Hematopoietic multipotent progenitor cell treated with erythropoietin and hydrocortisone succinate and interleukin-3 and kit ligand, for 6 days (in vitro differentiated cells): Measurements from ENCODE around the gene TRIM71.
"Not testable (repeated sequence)": the region's sequence is repeated elsewhere in the genome, so short reads cannot be mapped to it uniquely, and the experiment has no call there.

ENCODE experiments used
- DNase-seq: peaks from one replicate; pipeline ENCODE4 v3.0.0-alpha.2; 2015

Gene TRIM71

GRCh38 chr3:32892625-32893598 lies 75.1 kb downstream of the TRIM71 start:
- DNase-seq, result no peak

- DNase-seq, result no peak
Measured at GRCh38 chr3:32894977-32895376, 77.2 kb downstream of the TRIM71 start.

- no peak for DNase-seq
Measured at GRCh38 chr3:32895701-32896100, 77.9 kb downstream of the TRIM71 start.

GRCh38 chr3:32896143-32896542 lies 78.3 kb downstream of the TRIM71 start:
- DNase-seq, result no peak

- DNase-seq, result no peak
Measured at GRCh38 chr3:32897001-32897601, 79.3 kb downstream of the TRIM71 start.

- DNase-seq, result no peak
Measured at GRCh38 chr3:32897981-32898623, 80.3 kb downstream of the TRIM71 start.

GRCh38 chr3:32899265-32899664 lies 81.5 kb downstream of the TRIM71 start:
- no peak for DNase-seq

- peak; percentile 17 for DNase-seq
Measured at GRCh38 chr3:32901005-32901932, 83.5 kb downstream of the TRIM71 start.

- peak; percentile 23 for DNase-seq
Measured at GRCh38 chr3:32902887-32903371, 85.1 kb downstream of the TRIM71 start.

GRCh38 chr3:32903953-32904352 lies 86.2 kb downstream of the TRIM71 start:
- DNase-seq, result no peak

GRCh38 chr3:32909999-32910398 lies 92.2 kb downstream of the TRIM71 start:
- DNase-seq, result no peak

GRCh38 chr3:32910954-32911353 lies 93.2 kb downstream of the TRIM71 start:
- DNase-seq, result no peak

GRCh38 chr3:32912046-32912445 lies 94.2 kb downstream of the TRIM71 start:
- DNase-seq, result no peak

- DNase-seq, result peak; percentile 12
Measured at GRCh38 chr3:32913790-32914446, 96.1 kb downstream of the TRIM71 start.

GRCh38 chr3:32919920-32920319 lies 102.1 kb downstream of the TRIM71 start:
- DNase-seq, result no peak

GRCh38 chr3:32922078-32922477 lies 104.3 kb downstream of the TRIM71 start:
- DNase-seq, result no peak

GRCh38 chr3:32930161-32930560 lies 112.4 kb downstream of the TRIM71 start:
- DNase-seq, result no peak

GRCh38 chr3:32931273-32931672 lies 113.5 kb downstream of the TRIM71 start:
- not testable (repeated sequence) for DNase-seq

GRCh38 chr3:32934150-32934742 lies 116.4 kb downstream of the TRIM71 start:
- DNase-seq, result peak; percentile 62

GRCh38 chr3:32937331-32937730 lies 119.5 kb downstream of the TRIM71 start:
- DNase-seq, result no peak

- not testable (repeated sequence) for DNase-seq
Measured at GRCh38 chr3:32939531-32940284, 121.9 kb downstream of the TRIM71 start.
